K562 treated with DMSO at 1 percent for 48 hours (cell line): ENCODE data around the gene SPNS2. TPM values are rescaled to one million over a fixed set of nuclear protein-coding genes. Genes with fewer than 3 reads are reported as not detected.

Source experiments
- total RNA-seq: library from RNA; unstranded; fragments of 300-600 nt; gene quantifications from 2 replicates; pipeline ENCODE4 v1.2.3, GENCODE V29; 2022; ENCODE audit warnings: low replicate concordance; ENCODE audit errors: extremely low read depth

The SPNS2 gene, protein sequence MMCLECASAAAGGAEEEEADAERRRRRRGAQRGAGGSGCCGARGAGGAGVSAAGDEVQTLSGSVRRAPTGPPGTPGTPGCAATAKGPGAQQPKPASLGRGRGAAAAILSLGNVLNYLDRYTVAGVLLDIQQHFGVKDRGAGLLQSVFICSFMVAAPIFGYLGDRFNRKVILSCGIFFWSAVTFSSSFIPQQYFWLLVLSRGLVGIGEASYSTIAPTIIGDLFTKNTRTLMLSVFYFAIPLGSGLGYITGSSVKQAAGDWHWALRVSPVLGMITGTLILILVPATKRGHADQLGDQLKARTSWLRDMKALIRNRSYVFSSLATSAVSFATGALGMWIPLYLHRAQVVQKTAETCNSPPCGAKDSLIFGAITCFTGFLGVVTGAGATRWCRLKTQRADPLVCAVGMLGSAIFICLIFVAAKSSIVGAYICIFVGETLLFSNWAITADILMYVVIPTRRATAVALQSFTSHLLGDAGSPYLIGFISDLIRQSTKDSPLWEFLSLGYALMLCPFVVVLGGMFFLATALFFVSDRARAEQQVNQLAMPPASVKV
- total RNA-seq: not detected in 2 replicates

GRCh38 chr17:4498461-4499397 lies at the start of gene SPNS2:
TSS of gene SPNS2 (plus strand) at chr17:4498881. CDS start at chr17:4499048, 167 bp downstream.

GRCh38 chr17:4554997-4555799 lies 56.5 kb downstream of the SPNS2 start, which contains the start of gene MYBBP1A:
TSS of gene MYBBP1A (minus strand) at chr17:4555384. CDS start at chr17:4555324, 60 bp downstream.

GRCh38 chr17:4560421-4560820 lies 61.7 kb downstream of the SPNS2 start, which contains the start of gene GGT6:
TSS of gene GGT6 (minus strand) at chr17:4560577. CDS start at chr17:4560521, 56 bp downstream.

GRCh38 chr17:4584101-4584916 lies 85.6 kb downstream of the SPNS2 start, which contains the start of gene SMTNL2:
TSS of gene SMTNL2 (plus strand) at chr17:4584529. CDS start at chr17:4584606, 77 bp downstream.

Other genes with a start within 250 kb of the SPNS2 start
- gene ANKFY1, start 234.9 kb upstream of the SPNS2 start, total RNA-seq: not detected in 2 replicates
- not detected in 2 replicates for gene UBE2G1, start 132.2 kb upstream of the SPNS2 start, total RNA-seq
- gene SPNS3, start 64.9 kb upstream of the SPNS2 start, total RNA-seq: not detected in 2 replicates
- gene MYBBP1A, start 56.5 kb downstream of the SPNS2 start, total RNA-seq: not detected in 2 replicates
- not detected in 2 replicates for gene GGT6, start 61.7 kb downstream of the SPNS2 start, total RNA-seq
- gene SMTNL2, start 85.6 kb downstream of the SPNS2 start, total RNA-seq: not detected in 2 replicates
- gene ALOX15, start 142.8 kb downstream of the SPNS2 start, total RNA-seq: not detected in 2 replicates
- not detected in 2 replicates for gene PELP1, start 205.3 kb downstream of the SPNS2 start, total RNA-seq
- not detected in 2 replicates for gene ARRB2, start 211.8 kb downstream of the SPNS2 start, total RNA-seq
- gene MED11, start 232.5 kb downstream of the SPNS2 start, total RNA-seq: not detected in 2 replicates
- gene ZMYND15, start 241.0 kb downstream of the SPNS2 start, total RNA-seq: not detected in 2 replicates
- gene CXCL16, start 241.0 kb downstream of the SPNS2 start, total RNA-seq: not detected in 2 replicates